SK-N-MC (cell line): ENCODE data around the gene OR2K2.

ENCODE experiments used
- EZH2 ChIP-seq: fragments of 200-600 bp; sonication (generic); IDR thresholded peaks from one replicate; pipeline ENCODE4 v1.6.1; 2017; ENCODE audit warnings: antibody characterized with exemption
- FOXP2 ChIP-seq: optimal IDR thresholded peaks from 2 replicates; pipeline ENCODE3; 2011; ENCODE audit warnings: mild to moderate bottlenecking, moderate library complexity; ENCODE audit not compliant: insufficient read depth; ENCODE audit errors: extremely low read length, control extremely low read depth
- POLR2AphosphoS5 ChIP-seq: IDR thresholded peaks from 2 replicates; pipeline ENCODE4 v1.6.1; 2012; ENCODE audit warnings: mild to moderate bottlenecking, low read depth, low read length, borderline replicate concordance

GRCh38 chr9:111352545-111352944 is 22.5 kb upstream of the OR2K2 start:
- no peak for TF ChIP-seq POLR2AphosphoS5
- no peak for TF ChIP-seq EZH2
- TF ChIP-seq FOXP2, result no peak
